GM21723 (cell line): ENCODE data around the gene BCORL1.
A peak's percentile ranks its signal among the peaks of the same experiment; 100 is the strongest.

Experiments
- ATAC-seq: cut with Tn5 transposase; IDR thresholded peaks from one replicate; pipeline ENCODE4 v1.9.1; 2021; ENCODE audit warnings: mild to moderate bottlenecking, moderate library complexity; ENCODE audit not compliant: unreplicated experiment

BCORL1 gene

DNA sequence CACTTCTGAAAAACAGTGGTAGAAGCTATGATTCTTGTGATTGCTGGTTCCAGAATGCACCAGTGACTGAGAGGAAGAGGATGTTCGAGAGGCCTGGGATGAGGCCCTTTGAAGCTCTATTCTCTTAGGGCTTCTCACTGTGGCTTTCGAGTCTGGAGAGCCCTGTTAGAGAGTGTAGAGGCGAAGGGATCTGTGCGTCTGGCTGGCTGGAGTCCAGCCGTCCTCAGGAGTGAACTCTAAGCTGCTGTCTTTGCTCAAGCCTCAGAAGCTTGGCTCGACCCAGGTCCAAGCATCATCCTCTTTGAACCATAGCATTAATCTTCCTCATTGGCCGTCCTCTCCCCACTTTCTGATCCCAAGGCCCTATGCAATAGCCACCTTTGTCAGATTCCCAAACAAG lies 76.2 kb downstream of the BCORL1 start:
- no peak for ATAC-seq

DNA sequence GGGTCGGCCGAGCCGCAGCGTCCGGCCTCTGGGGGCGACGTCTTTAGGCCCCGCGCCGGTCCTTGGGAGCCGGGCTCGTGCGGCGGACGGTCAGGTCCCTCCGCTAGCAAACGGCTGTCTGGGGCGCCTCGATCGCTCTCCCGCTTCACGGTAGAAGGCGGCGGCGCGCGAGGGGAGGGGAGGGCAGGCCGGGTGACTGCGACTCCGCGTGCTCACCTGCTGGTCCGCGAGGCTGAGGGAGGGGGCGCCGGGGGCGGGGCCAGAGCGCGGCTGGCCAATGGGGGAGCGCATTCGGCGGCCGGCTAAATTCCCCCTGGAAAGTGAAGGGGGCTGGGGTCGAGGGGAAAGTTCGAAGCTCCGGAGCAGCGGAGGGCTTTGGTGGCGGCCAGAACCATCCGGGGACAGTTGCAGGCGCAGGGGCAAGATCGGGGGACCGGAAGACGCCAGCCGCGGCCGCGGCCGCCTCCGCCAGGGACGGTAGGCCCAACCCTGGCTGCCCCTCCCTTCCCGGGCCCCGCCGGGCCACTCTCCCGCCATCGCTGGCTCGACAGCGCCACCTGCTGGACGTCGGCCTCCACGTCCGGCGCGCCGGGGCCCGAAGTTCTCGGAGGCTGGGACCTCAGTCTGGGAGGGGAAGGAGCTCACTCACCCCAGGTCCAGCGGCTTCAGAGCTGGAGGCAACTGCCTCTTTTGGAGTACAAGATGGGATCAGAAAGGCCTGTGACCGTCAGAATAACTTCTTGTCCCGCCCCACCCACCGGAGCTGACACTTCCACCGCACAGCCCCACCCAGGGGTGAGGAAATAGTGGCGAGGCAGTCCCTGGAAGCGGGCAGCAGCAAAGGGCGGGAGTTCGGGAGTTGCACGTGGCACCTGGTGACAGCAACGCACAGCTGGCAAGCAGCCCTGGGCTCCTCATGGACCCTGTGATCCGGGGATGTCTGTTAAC lies 78.0 kb downstream of the BCORL1 start:
- peak; percentile 93 for ATAC-seq

DNA sequence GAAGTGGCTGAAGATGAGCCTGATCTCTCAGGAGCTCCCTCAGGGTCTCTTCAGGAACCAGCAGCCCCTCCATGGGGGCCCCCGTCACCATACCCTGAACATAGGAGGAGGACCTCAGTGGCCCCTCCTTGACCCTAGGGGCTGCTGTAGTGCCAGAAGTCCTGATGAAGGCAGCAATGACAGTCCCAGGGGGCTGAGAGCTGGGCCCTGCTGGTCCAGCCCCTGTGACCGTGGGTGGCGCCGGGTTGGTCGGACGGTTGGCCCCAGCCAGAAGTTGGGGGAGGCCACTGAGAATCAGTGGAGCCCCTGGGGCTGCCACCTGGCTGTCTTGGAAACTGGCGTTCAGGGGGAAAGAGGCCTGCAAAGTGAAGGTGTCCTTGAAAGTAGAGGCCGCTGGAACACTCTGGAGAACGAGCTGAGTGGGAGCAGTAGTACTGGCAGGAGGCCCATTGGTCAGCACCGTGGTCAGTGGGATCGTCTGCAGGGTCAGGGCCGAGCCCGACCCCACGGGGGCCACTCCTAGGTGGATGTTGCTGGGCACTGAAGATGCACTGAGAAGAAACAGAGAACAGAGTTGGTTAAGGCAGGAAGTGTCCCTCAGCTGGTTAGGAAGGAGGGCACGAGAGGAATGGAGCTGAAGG lies 84.7 kb downstream of the BCORL1 start:
- no peak for ATAC-seq

DNA sequence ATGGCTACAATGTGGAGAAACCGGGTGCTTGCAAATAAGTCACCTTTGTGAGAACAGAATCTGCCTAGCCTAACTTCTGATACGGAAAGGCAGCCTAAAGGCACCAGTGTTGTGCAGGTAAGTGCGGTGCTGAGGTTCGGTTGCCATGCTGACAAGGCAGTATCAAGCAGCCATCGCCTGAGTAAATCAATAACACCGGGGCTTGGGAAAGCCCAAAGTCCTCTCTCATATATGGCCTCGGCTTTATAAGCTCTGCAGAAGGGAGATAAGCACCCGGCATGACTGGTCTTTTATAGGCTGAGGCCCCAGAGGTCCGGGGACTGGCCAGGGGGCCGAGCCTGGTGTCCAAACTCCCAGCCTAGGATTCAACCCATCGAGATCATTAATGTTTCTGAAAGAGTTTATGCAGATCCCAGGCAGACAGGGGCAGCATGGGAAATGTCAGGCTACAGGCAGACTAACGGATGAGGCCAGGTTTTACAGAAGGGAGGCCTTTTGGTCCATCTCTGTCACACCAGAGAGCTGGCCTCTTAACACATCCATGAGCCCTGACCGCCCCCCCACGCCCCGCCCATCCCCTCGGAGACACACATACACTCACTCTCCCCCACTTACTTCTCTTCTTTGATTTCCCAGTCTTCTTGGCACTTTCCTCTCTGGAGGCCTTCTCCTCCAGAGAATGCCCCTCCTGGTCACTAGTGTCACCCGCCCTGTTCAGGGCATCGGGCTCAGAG lies 89.3 kb downstream of the BCORL1 start:
- ATAC-seq = no peak

DNA sequence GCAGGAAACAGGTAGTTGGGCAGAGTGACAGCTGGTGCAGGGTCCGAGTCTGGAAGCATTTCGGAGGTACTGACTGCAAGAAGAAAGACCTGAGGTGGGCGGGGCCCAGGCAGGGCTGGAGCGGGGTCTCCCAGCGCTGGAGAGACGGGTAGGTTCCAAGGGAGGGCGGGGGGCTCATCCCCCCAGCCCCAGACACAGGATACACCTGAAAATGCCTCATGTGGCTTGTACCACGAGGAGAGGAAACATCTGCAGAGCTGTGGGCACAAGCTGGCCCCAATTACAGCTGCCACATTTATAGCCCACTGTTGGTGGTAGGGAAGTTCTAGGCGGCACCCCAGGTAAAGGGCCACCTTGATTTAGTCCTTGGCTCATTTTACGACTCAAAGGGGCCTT lies 89.9 kb downstream of the BCORL1 start:
- ATAC-seq = no peak

DNA sequence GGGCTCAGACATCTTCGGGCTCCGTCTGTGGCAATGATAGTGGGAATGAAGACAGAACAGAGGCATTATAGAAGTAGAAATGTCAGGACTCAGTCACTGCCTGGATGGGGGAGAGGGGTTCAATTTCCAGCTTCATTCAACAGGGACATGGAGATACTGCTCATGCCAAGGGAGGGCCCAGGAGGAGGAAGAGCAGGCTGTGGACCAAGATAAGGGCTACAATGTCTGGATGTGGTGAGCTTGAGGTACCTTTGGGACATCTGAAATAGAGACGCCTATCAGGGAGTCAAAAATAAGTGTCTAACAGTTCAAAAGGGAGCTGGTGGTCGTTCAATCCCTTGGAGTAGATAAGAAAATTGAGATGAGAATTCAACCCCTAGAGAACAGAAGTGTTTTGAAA lies 93.3 kb downstream of the BCORL1 start:
- ATAC-seq = no peak

DNA sequence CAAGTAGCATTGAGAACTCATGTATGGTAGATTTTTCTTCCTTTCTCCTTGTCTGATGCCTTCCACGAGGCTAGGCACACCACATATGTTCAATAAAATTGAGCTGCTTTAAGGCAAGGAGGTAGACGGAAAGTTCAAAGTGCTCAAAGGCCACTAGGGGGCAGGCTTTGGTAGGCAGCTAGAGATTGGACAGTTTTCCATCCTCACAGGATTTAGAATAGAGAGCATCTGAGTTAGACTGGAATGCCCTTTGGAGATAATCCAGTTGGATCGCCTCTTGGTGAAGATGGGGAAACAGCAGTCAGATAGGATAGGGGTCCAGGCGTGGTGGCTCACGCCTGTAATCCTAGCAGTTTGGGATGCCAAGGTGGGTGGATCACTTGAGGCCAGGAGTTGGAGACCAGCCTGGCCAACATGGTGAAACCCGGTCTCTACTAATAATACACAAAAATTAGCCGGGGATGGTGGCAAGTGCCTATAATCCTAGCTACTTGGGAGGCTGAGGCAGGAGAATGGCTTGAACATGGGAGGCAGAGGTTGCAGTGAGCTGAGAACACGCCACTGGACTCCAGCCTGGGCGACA lies 97.5 kb downstream of the BCORL1 start:
- no peak for ATAC-seq

DNA sequence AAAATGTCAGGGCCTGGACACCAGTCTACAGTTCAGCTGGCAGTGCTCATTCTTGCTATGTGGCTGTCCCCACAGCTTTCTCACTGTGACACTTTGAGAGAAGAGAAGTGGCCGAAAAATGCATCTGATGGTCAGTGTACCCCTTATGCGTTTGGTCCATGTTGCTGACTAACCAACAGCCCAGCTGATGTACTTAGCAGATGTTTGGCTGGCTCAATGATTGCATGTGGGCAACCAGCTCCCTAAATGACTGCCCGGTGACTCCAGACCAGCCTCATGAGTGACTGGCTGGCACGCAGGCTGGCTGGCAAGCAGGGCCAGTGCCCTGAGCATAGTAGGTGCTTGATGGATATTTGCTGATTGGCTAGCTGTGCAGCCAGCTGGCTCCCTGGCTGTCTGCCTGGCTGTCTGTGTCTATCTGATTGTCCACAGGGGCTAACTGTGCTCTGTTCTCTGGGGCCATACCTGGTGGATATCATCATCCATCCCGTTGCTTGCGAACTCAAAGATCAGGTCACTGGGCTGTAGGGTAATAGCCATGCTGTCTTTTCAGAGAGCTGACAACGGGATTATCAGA lies 98.4 kb downstream of the BCORL1 start:
- no peak for ATAC-seq

DNA sequence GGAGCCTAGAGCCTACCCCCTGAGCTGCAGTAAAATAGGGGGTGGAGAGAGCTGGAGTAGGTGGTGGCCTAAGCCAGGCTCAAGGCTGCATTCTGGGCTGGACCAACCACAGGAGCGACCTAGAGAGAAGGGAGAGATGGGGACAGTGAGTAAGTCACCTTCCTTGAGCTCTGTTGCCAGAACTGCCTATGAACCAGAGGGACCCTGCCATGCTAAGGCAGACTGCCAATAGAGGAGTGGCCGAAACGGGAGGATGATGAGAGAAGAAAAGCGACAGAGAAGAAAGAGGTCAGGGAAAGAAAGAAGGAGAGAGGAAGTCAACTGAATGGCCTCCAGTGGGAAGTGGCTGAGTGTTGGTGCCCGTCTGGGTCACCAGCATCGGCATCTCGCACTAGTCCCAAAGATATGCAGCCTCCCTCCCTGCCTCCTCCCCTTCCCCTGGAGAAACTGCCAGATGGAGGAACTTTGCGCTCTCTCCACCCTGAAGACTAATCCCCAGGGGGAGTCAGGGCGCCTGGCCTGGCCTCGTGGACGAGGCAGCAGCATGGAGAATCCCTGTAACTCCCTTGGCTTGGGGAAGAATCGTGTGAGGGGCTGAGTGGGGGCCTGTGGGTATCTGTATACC lies 99.1 kb downstream of the BCORL1 start:
- no peak for ATAC-seq

DNA sequence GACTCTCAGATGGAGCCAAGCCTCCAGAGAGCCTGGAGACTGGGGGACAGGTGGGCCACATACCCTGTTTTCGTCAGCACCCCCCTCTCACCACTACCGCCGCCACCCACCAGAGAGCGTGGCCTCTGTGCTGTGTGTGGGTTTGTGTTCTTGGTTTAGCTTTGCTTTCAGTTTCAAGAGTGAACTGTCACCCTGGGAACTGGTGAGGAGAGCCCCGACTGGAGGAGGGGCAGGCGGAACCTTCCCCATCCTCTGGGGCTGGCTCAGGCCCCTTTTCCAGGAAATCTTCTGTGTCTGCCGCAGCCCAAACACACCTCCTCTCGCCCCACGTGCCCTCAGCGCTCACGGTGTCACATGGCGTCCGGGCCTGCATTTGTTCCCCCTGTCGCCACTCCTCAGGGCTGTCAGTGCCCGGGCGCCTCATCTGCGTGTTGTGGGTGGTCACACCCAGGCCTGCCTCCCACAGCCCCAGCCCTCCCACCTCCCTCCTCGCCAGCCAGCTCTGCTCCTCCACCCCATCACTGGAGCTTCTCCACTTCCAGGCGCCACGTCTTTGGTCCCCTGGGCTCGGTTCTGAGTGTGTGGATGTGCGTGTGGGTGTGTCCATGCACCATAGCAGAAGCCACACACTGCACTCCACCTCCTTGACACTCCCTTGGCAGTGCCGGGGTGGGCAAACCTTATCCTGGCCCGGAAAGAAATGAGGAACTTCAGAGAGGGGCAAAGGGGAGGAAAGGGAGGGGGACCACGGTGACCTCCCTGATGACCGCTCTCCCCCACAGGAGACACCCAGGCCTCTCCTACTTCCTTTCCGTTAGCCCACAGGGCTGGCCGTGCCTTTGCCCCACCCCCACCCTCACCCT lies 100.0 kb downstream of the BCORL1 start:
- ATAC-seq = peak; percentile 63

DNA sequence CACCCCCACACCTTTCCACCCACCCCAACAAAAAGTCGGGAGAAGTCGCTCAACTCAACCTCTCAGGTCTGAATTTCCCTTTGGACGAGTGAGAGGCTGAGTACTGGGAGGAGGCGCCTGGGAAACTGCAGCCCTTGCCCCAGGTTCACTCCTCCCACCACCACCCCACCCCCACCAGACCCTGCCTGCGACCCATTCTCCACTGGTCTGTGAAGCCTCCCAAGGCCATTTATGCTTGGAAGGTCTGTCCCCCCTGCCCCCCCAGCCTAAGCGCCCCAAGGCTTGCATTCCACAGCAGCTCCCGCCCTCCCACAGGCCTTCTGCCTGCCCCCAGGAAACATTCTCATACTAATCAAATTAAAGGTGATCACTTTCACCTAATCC lies 100.7 kb downstream of the BCORL1 start:
- no peak for ATAC-seq

DNA sequence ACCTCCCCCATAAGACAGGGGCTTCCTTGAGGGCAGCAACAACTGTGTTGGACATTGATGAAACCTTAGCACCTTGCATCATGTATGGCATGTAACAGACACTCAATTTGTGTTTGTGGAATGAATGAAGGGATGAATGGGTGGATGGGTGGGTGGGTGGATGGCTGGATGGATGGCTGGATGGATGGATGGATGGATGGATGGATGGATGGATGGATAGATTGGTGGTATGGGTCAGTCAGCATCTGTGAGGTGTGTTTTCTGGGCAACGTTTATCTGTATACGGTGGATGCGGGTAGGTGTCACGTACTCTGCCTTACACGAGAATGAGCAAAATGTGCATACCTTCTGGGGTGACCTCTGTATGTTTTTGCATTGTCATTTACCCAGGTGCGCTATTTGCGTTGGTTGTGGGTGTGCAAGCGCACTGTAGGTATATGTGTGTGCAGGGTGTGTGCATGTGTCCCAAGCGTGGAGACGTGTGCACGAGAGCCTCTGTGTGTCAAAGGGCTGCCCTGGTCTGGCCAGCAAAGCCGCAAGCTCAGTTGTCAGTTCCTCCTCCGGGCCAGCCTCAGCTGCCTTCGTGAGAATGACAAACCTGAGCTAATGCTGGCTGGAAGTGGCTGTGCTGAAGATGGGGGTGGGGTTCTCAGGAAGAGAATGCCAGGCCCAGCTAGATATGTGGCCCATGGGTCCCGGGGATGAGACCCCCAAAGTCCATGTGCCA lies 101.4 kb downstream of the BCORL1 start:
- peak; percentile 31 for ATAC-seq

DNA sequence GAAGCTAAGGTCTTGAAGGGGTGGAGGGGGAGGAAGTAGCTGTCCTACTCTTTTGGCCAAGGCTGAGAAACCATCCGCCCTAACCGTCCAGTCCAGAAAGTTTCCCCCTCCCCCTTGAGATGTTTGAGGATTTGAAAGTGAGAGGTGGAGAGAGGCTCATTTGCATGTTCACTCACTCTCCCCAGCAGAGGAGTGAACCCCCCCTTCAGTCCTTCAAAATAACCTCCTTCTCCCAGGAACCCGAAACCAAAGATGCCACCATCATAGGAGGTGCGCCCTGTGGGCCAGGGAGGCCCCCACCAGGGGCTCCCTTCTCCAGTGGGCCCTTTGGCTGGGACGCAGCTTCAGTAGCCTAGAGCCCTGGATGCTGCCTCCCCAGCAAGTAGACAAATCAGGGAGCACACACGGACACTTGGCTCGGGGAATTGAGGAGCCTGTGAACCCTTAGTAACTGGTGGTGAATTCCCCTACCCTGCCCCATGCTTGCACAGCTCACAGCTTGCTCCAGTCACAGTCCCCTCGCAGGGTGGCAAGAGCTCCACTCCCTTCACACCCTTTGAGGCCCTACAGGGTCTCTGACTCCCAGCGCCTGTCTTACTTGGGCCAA lies 102.3 kb downstream of the BCORL1 start:
- ATAC-seq = peak; percentile 50

DNA sequence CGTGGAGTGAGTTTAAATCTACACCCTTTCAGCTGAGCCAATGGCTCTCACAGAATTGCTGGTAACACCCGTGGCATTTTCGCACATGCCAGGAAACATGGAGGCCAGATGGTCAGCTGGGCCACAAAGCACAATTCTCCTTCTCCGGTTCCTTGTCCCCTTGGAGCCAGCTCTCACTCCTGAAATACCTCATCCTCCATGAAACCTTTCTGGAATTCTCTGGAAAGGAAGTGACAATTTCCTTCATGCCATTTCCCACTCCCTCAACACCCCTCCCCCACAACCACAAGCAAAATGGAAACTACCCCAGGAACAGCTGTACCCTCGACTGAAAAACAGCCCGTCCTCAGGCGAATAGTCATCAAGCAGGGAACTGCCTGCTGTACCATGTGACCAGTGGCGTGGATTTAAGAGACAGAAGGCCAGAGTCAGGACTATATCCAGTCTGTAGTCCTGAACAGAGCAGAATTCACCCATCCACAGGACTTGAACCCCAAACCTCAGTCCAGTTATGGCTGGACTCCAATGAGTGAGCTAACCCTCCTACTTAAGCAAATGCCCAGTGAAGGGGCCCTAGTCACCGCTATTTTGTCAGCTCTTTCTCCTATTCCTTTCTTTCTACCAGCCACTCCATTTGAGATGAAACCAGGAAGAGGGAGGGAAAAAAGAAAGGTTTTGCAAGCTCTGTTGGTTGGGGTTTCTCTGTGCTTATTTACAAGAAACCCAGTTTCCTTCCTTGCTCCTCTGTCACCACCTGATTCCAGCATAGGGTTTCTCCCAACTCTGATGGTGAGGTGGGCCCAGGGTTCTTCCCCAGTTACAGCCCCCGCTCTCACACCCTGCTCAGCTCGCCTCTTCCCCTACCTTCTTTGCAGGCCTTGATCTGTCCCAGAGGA lies 103.4 kb downstream of the BCORL1 start:
- ATAC-seq = no peak

DNA sequence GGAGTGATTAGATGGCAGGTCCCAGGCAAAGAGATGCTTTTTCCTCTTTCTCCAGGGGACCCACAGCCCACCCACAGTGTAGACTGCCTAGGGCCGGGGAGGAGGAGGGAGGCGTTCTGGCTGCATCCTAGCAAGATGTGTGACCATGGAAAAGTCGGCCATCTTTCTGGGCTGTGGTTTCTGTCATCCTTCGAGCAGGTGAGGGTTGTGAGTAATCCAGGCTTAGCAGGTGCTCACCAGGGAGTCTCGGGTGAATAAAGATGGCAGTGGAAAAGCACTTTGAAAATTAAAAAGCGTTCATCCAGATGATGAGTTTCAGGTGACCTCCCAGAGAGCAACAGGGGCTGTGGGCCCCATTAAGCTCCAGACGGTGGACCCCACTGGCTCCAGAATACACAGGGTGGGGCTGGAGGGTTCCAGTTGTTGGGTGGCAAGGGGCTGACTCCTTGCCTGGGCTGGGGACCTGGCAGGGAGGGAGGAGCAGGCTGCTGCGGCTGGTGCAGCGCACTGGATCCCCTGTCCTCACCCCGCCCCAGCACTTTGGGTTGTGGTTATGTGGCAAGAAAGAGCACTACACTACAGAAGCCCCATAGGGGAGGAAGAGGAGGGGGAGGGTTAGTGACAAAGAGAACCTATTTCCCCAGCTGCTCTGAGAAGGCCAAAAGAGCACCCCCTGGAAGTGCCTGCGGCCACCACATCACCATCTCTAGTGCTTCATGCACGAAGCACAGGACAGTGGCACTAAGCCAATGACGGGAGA lies 104.2 kb downstream of the BCORL1 start:
- ATAC-seq = peak; percentile 40

DNA sequence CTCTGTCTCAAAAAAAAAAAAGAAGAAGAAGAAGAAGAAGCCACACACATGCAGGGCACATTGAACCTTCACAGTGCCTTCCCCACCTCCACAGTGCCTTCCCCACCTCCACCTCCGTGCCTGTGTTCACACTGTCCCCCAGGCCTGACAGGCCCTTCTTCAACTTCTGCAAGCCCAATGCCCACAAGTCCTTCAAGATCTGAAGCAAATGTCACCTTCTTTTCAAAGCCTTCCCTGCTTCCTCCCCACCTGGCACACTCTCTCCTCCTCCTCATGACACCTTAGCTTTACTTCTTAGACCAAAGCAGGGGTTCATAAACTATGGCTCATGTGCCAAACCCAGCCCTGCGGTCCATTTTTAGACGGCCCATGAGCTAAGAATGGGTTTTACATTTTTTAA lies 107.9 kb downstream of the BCORL1 start:
- ATAC-seq = no peak
